NCI-H226 (cell line): Measurements from ENCODE around the gene CHMP6.

Experiments used
- DNase-seq: peaks from one replicate; pipeline ENCODE4 v3.0.0-alpha.2; 2015

The CHMP6 gene

DNA sequence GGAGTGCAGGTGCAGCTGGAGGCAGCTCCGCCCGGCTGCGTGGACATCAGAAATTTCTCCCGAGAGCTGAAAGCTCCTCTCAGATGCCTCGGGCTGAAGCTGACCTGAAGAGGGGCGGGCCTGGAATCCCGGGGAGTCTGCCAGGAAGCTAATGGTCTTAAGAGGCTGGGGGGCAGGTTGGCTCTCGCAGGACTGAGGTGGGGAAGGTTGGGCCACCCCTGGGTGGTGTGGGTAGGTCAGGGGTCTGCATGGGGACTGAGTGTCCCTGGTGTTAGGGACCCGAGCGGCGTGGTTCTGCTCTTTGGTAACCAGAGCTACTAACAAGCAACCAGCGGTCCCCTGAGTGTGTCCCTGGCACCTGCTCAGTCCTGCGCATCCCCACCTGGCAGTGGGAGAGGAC is 3.5 kb downstream of the CHMP6 start:
- DNase-seq, result no peak

DNA sequence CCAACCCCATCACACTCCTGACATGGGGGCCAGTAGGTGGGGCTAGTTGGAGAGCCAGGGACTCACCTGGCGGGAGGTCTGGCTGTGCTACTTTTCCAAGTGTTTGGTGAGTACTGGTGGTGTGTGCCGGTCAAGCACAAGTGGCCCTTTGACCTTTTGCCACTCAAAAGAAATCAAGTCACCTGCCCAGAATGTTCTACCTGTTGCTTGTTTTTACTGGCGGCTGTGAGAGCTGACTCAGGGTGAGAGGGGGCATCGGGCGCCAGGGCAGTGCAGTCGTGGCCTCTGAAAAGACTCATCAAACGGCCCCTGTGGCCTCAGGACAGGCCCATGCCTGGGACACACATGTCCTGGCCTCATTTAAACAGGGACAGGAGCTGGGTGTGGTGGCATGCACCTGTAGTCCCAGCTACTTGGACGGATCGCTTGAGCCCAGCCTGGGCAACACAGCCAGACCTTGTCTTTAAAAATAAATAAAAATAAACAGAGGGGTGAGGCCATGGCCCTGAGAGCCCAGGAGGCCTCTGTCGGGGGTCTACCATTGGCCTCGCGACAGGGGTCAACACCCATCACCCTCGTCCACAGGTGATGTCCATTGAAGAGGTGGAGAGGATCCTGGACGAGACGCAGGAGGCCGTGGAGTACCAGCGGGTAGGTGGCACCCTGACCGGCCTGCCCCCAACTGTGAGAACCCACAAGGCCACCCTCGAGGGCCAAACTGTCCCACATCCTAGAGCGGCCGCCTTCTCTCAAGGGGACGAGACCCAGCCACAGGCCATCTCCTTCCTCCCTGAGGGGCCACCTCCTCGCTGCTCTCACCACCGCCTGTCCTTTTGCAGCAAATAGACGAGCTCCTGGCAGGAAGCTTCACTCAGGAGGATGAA is 5.0 kb downstream of the CHMP6 start:
- no peak for DNase-seq

DNA sequence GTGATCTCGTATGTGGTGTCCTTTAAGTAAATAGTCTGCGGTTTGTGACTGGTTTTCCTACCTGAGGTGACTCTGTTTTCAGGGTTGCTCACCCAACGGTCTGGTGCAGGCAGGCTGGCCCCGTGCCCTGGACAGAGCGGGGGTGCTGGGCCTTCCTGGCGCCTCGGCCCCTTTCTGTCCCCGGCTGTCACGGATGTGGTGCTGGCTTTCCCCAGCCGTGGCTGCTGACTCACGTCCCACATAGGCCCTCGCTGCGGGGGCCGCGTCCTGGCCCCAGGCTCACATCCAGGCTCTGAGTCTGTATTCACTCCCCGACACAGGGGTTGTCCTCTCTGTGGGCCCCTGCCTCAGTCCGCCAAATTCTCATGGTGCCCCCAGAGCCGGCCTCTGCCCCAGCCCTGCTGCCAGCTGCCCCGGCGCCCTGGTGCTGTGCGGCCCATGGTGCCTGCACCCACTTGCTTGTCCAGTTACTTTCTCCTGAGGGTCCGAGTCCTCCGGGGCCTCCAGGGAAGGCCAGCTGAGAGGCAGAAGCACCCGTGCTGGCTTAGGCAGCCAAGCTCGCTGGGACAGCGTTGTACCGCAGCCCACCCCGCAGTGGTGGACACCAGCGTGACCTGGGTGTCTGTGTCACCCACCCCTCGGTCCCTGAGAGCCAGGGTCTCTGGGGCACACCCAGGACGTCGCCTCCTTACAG is 5.9 kb downstream of the CHMP6 start:
- no peak for DNase-seq

DNA sequence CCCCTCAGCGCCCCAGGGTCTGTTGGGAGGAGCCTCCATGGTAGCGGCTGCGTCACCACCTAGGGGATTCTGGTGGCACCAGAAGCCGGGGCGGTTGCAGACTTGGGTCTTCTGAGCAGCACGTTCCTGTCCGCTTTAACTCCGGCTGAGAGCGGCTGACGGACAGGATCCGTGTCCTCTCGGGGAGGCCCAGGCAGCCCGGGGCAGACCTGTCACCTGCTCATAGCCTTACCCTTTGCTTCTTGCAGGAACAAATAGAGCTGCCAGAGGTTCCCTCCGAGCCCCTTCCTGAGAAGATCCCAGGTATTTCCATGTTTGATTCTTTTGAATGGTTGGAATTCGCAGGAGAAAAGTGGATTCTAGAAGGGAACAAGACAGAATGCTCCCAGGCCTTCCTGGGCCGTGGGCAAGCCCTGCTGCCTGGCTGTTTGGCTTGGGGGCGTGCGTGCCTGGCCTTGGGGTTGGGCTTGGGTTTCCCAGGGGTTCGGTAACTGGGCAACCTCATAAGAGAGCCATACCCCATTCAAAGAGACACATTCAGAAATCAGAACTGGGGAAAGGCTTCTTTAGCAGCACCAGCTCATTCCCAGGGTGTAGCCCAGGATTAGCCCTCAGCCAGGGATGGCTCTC is 6.6 kb downstream of the CHMP6 start:
- DNase-seq, result no peak

DNA sequence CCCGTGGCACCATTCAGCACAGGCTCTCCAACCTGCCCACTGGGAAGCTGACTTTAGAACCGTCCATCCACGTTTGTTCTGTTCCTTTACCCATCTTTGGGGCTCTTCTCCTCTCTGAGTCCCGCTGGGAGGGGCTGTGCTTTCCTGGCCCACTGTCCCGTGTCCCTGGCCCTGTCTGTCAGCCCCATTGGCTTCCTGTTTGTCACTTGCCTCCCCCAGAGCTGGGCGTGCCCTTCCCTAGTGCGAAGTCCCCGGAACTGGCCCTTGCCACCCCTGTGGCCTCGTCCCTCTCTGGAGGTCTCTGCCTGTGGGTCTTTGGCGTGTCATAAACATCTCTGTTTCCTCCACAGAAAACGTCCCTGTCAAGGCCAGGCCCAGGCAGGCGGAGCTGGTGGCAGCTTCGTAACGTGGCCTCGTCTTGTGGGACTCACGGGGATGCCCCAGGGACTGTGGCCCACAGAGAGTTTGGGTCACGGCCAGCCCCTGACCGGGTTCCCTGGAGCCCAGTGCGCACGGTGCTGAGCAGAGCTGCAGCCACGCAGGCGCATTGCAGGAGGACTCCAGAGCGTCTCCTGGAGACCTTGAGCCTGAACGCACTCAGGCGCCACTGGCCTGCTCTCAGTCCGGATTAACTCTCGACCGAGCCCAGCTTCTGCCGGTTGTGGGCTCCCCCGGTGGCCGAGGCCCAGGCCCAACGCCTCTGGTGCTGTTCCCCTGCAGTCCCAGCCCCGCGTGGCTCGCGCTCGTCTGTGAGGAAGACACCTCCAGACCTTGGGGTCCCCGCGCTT is 7.3 kb downstream of the CHMP6 start:
- no peak for DNase-seq

DNA sequence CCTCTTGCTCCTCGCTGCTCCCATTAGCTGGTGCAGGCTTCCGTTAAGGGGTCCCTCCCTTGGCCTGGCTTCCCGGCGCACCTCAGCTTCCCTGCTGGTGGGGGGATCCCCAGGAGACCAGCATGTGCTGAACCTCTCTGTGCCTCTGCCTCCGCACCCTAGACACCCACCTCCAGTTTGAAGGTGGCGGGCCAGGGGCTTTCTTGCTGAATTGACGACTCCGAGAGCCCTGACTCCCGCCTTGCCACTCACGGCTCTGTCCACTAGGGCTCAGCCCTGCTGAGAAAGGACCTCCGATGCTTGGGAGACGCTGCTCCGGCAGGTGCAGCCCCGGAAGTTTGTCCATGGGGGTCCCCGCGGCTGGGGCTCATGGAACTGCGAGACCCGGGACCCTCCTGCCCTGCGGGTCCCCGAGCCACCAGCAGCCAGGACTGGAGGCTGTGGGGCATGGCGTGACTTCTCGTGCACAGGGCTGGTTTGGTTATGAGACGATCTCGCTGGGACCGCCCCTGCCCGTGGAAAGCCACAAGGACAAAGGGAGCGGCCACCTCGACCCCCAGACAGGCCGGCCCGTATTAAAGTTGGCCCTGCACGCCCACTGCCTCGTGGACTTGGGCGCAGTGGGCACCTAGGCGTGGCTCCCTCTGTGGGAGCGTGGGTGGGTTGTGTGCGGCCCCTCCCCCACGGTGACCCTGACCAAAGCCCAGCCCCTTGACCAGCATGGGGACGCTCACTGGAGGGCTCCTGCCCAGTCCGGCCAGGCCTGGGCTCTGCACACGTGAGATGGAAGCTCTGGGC is 8.1 kb downstream of the CHMP6 start:
- DNase-seq, result no peak

DNA sequence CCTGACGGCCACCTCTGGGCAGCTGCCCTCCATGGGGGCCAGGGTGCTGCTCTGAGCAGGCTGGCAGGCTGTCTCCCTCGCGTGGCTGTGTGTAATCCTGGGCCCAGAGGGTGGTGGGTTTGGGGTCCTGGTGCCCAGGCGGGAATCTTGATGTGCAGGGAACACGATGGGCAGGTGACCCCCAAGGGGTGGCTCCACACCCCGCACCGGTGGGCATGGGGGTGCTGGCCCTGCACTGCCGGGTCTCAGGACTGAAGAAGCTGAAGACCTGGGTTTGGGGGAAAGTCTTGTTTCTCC is 8.6 kb downstream of the CHMP6 start:
- no peak for DNase-seq

DNA sequence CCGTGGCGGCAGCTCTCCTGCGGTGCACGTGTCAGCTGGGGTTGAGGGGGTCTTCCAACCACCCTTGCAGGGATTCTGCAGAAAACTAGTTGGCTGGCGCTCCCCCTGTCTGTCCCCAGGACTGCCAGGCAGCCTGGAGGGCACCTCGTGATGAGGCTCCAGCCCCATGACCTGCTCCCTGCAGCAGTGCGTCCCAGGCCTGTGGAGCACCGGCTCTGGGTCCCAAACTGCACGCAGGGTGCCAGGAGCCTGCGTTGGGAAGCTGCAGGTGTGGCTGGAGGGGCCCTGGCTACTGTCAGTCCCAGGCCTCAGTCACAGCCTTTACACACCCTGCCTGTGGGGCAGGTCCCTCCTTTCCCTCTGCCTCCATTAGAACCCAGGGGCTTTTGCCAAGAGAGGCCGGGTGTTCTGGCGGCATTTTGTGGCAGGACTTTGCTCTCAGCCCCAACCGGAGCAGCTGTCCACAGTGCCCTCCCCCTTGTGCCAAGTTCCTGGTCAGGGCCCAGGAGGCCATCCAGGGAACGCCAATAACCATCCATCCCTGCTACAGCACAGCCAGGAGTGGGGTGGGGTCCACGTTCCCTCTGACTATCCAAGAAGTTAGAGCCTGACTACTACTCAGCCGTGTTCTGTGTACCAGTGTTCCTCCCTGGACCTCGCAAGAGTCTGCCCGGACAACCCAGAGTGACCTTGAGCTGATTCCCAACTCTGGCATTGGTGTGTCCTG is 9.2 kb downstream of the CHMP6 start:
- DNase-seq, result no peak

DNA sequence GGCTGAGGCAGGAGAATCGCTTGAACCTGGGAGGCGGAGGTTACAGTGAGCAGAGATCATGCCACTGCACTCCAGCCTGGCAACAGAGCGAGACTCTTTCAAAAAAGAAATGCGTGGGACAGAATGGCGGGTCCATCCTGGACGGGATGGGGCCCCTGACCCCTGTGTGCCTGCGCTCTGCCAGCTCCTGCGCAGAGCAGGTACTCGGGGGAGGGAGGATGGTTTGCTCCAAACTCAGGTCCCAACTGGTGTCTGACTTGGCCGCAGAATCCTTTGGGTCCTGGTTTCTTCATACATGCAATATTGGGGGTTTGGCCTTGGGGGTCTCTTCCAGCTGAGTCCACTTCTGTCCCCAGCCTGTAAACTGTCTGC is 10.4 kb downstream of the CHMP6 start:
- DNase-seq, result no peak

DNA sequence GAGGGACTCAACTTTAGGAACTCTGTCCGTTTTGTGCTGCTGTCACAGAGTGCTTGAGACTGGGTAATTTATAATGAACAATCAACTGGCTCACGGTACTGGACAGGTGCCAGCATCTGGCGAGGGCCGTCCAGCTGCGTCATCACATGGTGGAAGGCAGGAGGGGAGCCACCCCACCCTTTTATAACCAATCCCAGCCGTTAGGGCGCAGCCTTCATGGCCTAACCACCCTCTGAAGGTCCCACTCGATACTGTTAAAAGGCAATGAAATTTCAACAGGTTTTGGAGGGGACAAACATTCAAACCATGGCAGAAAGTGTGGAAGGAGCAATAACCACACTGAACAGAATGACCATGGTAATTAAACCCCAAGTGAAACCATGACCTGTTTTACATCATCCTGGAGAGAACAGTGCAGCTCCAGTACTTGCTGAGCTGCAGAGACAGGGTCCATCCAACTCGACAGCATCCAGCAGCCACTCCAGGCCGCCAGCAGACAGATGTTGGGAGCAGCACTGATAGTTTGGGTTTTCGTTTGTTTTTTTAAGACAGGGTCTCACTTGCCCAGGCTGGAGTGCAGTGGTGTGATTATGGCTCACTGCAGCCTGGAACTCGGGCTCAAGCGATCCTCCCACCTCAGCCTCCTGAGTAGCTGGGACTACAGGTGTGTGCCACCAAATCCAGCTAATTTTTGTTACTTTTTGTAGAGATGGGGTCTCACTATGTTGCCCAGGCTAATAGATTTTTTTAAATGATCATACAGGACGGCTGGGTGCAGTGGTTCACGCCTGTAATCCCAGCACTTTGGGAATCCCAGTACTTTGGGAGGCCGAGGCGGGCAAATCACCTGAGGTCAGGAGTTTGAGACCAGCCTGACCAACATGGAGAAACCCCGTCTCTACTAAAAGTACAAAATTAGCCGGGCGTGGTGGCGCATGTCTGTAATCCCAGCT is 11.0 kb downstream of the CHMP6 start:
- no peak for DNase-seq

DNA sequence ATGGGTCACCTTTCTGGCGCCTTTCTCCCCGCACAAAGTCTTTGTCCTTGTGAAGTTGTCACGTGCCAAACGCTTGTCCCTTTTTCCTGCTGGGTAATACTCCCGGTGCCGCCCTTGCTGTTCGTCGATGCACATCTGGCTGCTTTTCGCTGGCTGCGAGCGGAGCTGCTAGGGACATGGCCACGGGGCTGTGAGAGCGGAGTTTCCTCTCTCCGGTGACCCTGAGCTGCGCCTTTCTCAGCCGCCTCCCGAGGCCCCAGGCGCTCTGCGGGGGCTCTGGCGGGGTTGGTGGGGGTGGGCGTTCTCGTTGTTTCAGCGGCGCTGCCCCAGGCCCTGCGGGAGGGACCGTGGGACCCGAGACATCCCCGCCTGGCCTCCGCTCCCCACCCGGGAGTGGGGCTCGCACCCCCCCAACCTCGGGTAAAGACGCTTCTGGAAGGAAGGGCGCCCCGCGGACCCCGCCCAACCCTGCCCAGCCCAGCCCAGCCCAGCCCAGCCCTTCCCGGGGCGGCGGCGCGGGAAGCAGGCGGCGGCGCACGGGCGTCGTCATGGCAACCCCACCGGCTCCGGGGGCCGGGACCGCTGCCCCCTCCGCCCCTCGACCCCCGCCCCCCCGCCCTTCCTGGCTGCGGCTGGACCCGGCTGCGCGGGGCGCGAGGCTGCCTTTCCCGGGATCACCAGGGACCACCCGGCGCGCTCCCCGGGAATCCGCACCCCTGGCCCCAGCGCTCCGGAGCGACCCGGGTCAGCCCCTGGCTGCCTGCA is 12.3 kb downstream of the CHMP6 start:
- no peak for DNase-seq

DNA sequence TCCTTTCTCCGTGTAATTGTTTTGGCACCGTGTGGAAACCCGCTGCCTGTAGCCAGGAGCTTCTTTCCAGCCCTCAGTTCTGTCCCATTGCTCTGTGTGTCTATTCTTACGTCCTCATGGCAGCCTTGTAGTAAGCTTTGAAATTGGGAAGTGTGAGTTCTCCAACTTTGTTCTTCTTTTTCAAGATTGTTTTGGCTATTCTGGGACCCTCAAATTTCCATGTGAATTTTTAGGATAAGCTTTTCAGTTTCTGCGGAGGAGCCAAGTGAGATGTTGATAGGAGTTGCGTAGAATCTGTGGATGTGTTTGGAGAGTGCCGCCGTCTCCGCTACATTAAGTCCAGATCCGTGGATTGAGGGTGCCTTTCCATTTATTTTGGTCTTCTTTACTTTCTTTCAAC is 15.2 kb downstream of the CHMP6 start:
- DNase-seq, result no peak

DNA sequence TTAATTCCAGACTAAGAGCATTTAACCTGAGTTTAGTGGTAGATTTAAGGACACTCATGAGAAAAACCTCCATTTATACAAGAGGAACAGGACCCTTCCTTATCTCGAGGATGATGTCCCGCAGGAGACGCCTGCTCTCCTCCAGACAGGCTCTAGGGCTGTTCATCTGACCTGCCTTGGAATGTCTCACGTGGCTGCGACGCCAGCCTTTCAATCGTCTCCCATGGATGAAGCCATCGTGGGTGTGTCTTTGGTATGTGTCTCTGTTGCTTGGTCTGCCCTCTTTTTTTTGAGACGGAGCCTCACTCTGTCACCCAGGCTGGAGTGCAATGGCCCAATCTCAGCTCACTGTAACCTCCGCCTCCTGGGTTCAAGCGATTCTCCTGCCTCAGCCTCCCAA is 16.5 kb downstream of the CHMP6 start:
- DNase-seq, result no peak

DNA sequence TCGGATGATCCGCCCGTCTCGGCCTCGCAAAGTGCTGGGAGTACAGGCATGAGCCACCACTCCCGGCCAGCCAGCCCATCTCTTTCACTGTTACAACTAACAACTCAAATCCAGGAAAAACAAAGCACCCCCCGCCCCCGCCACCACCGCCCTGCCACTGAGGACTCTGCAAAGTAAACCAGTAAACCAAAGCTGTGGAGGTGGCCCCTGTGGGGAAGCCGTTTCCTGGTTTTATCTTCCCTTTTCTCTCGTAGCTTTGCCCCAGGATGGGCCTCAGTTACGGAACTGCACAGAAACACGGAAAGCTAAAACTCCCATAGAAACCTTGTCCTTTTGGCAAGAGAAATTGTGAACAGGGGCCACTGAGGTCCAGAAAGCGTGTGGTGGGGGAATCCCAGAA is 17.5 kb downstream of the CHMP6 start:
- no peak for DNase-seq

DNA sequence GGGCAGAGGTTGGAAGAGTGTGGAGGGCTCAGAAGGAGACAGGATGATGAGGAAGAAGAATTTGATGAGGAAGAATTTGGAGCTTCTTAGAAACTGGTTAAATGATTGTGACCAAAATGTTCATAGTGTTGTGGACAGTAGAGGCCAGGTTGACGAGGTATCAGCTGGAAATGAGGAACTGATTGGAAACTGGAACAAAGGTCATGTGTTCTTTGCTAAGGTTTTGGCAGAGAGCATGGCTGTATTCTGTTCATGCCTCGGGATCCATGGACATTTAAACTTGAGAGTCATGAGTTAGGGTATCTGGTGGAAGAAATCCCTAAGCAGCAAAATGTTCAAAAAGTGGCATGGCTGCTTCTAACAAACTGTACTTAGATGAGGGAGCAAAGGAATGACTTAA is 19.3 kb downstream of the CHMP6 start:
- no peak for DNase-seq

DNA sequence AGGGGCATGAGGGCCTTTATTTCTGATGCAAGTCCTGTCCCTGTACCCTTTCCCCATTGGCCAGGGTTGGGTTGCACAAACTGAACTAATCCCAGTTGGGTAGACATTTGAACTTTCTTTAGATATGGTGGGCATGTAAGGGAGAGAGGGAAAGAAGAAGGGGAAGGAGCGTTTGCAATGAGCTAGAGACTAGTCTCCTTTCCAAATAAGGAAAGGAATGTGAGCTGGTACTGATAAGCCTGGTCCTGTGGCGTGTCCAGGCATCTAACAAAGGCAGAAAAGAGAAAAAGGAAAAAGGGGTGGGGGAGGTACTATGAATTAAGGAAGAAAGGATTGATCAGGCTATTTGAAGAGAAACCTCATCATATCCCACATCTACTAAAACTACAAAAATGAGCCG is 20.3 kb downstream of the CHMP6 start:
- peak; percentile 16 for DNase-seq

DNA sequence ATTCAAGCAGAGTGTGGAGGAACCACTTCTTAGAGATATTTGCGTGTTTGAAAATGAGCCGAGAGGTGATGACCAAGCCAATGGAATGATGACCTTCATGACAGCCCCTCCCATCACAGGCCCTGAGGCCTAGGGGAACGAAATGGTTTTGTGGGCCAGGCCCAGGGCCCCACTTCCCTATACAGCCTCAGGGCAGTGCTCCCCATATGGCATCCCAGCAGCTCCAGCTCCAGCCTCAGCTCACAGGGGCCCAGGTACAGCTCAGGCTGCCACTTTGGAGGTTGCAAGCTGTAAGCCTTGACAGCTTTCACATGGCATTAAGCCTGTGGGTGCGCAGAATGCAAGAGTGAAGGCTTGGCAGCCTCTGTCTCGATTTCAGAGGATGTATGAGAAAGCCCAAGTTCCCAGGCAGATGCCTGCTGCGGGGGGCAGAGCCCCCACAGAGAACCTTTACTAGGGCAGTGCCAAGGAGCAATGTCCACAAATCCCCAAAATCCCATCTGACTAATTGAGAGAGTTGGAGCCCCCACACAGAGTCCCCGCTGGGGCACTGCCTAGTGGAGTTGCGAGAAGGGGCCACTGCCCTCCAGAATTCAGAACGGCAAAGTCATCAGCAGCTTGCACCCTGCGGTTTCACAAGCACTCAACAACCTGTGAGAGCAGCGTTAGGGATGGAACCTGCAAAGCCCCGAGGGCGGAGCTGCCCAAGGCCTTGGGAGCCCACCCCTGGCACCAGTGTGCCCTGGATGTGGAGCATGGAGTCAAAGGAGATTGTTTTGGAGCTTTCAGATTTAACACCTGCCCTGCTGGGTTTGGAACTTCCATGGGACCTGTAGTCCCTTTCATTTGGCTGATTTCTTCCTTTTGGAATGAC is 21.2 kb downstream of the CHMP6 start:
- no peak for DNase-seq

DNA sequence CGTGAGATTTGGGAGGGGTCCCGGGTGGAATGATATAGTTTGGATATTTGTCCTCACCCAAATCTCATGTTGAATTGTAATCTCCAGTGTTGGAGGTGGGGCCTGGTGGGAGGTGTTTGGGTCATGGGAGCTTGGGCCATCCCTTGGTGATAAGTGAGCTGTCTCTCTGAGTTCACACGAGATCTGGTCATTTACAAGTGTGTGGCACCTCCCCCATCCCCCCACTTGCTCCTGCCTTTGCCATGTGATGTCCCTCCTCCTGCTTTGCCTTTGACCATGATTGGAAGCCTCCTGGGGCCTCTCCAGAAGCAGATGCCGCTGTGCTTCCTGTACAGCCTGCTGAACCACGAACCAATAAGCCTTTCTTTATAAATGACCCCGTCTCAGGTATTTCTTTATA is 22.0 kb downstream of the CHMP6 start:
- no peak for DNase-seq

DNA sequence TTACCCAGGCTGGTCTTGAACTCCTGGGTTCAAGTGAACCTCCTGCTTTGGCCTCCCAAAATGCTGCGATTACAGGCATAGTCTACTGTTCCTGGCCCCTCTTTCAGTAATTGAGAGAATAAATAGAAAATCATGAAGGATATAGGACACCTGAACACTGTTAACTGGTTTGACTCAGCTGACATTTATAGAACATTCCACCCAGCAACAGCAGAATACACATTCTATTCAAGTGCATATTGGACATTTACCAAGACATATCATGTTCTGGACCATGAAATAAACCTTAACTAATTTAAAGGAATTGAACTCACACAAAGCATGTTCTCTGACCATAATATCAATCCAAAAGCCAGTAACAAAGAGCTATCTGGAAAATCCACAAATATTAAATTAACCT is 23.5 kb downstream of the CHMP6 start:
- no peak for DNase-seq
